Fibroblast of lung (primary cell): ENCODE measurements around the gene HP.
"Not testable (repeated sequence)": the region's sequence is repeated elsewhere in the genome, so short reads cannot be mapped to it uniquely, and the experiment has no call there.

Experiments
- EZH2 ChIP-seq: IDR thresholded peaks from 2 replicates; pipeline ENCODE4 v1.5.1; 2012; ENCODE audit warnings: low read length, control low read depth, mild to moderate bottlenecking; ENCODE audit errors: missing control alignments
- TF ChIP-seq, protein P1 (sequence below), 2 donors: IDR thresholded peaks in 1 of 2; conservative IDR thresholded peaks in 1 of 2; 1 replicate in 1 of 2; 2 replicates in 1 of 2; pipeline ENCODE4 v1.5.1; 2011 to 2012; ENCODE audit warnings: low read length in 2 of 2, control low read depth in 1 of 2, inconsistent platforms in 1 of 2, low read depth in 1 of 2, mild to moderate bottlenecking in 1 of 2

- TF ChIP-seq, protein P1, sequence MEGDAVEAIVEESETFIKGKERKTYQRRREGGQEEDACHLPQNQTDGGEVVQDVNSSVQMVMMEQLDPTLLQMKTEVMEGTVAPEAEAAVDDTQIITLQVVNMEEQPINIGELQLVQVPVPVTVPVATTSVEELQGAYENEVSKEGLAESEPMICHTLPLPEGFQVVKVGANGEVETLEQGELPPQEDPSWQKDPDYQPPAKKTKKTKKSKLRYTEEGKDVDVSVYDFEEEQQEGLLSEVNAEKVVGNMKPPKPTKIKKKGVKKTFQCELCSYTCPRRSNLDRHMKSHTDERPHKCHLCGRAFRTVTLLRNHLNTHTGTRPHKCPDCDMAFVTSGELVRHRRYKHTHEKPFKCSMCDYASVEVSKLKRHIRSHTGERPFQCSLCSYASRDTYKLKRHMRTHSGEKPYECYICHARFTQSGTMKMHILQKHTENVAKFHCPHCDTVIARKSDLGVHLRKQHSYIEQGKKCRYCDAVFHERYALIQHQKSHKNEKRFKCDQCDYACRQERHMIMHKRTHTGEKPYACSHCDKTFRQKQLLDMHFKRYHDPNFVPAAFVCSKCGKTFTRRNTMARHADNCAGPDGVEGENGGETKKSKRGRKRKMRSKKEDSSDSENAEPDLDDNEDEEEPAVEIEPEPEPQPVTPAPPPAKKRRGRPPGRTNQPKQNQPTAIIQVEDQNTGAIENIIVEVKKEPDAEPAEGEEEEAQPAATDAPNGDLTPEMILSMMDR (conservative IDR thresholded peaks at IDR 0.05 in 1 of 2, IDR thresholded peaks at IDR 0.05 in 1 of 2; ENCODE audit: low read depth in 1 of 2, low read length in 2 of 2): not testable (repeated sequence)
- not testable (repeated sequence) for TF ChIP-seq EZH2
These were observed 46.3 kb upstream of the HP start for GRCh38 chr16:72008065-72008423.
